Epithelial cell of esophagus (primary cell): ENCODE measurements around the gene ADARB2.

Source experiments
- DNase-seq: peaks from one replicate; pipeline ENCODE4 v3.0.0; 2010; ENCODE audit warnings: low read depth
- H3K4me3 ChIP-seq: 2 replicates; pipeline ENCODE4 v1.5.1; 2011; ENCODE audit warnings: mild to moderate bottlenecking, low read length, control low read depth
- TF ChIP-seq, protein P1 (sequence below): IDR thresholded peaks from 2 replicates; pipeline ENCODE4 v1.5.1; 2011; ENCODE audit warnings: low read depth, mild to moderate bottlenecking, low read length, control low read depth, inconsistent platforms; ENCODE audit not compliant: insufficient read depth; ENCODE audit errors: missing control alignments

The ADARB2 gene

DNA sequence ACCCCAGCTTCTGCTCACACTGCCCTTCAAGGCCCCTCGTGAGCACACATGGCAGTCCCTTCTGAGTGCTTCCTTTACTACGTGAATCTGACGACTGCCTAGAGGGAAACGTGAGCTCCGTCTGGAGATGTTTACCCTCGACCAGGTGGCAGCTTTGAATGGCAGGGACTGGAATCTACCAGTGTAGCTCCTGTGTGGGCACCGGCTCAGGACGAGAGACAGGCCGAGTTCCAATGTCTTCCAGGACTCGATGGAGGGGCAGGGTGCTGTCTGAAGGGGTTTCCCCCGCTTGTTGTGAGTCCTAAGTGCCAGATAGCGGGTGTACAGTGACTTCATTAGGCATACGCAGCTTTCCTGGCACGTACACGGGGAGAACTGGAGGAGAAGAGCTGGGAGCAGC lies 229.9 kb downstream of the ADARB2 start:
- H3K4me3 ChIP-seq, result no peak overlapping the region
- no peak for DNase-seq
- TF ChIP-seq, protein P1, sequence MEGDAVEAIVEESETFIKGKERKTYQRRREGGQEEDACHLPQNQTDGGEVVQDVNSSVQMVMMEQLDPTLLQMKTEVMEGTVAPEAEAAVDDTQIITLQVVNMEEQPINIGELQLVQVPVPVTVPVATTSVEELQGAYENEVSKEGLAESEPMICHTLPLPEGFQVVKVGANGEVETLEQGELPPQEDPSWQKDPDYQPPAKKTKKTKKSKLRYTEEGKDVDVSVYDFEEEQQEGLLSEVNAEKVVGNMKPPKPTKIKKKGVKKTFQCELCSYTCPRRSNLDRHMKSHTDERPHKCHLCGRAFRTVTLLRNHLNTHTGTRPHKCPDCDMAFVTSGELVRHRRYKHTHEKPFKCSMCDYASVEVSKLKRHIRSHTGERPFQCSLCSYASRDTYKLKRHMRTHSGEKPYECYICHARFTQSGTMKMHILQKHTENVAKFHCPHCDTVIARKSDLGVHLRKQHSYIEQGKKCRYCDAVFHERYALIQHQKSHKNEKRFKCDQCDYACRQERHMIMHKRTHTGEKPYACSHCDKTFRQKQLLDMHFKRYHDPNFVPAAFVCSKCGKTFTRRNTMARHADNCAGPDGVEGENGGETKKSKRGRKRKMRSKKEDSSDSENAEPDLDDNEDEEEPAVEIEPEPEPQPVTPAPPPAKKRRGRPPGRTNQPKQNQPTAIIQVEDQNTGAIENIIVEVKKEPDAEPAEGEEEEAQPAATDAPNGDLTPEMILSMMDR, result no peak

DNA sequence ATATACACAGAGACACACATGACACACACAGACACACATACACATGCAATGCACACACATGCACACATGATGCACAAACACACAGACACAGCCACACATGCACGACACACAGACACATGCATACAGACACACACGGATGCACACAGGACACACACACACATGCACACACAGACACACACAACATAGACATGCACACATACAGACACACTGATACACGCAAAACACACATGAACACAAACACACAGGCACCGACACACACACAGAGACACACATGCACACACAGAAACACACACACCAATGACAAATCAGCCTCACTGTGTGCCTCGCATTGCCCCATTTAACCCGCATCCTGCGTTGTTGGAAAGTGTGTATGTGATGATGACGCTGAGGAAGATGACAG lies 232.4 kb downstream of the ADARB2 start:
- TF ChIP-seq, protein P1, result no peak
- DNase-seq, result no peak
- no peak overlapping the region for H3K4me3 ChIP-seq

DNA sequence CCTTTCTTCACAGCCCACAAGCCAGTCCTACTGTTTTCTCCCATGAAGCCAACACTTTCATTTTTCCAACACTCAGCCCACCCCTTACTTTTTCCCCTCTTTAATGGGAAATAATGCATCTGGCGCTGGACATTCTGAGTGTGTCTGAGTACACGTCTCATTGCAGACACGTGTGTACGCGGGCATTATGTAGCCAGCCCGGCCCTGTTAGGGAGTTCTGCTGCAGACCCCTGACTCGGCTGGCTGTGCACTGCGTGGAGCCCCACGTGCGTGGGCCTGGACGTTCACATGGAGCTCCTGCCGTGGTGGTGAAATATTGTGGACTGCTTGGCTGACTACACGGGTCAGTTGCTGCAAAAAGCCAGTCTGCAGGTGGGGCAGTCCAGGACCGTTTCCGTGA lies 233.0 kb downstream of the ADARB2 start:
- TF ChIP-seq, protein P1, result no peak
- H3K4me3 ChIP-seq, result no peak overlapping the region

DNA sequence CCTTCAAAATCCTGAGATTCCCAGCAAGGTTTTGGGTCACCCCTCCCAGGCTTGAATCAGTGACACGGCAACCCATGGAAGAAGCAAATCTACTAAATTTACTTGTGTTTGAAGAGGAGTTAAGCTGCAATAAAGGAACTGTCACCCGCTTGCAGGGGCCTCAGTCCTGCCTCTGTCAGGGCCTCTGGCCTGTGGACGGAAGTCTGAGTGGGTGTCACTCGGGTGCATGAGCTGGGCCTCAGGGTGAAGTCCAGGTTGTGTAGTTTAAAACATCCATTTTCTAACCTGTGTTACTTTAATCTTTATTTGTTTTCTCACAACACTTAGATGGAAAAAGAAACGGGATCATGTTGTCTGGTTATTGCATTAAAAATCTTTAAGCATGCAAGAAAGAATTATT lies 234.9 kb downstream of the ADARB2 start:
- TF ChIP-seq, protein P1, result no peak
- DNase-seq, result no peak
- H3K4me3 ChIP-seq, result no peak overlapping the region

More for the DNA sequence above, 233.0 kb downstream of the ADARB2 start:
- DNase-seq, result no peak

DNA sequence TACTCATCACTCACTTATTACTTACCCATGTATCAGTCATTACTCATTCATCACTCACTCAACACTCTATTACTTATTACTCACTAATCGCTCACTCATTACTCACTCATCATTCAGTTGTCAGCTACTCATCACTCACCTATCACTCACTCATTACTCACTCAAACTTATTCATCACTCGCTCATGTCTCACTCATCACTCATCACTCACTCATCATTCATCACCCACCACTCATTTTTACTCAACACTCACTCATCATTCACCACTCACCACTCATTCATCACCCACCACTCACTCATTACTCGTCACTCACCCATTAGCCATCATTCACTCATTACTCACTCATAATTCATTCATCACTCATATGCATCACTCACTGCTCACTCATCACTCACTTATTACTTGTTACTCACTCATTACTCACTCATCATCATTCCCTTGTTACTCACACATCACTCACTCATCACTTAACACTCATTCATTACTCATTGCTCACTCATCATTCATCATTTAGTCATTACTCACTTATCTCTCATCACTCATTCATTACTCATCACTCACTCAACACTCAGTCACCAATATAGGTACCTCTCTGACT lies 237.9 kb downstream of the ADARB2 start:
- no peak for DNase-seq
- no peak overlapping the region for H3K4me3 ChIP-seq
- TF ChIP-seq, protein P1, result no peak

DNA sequence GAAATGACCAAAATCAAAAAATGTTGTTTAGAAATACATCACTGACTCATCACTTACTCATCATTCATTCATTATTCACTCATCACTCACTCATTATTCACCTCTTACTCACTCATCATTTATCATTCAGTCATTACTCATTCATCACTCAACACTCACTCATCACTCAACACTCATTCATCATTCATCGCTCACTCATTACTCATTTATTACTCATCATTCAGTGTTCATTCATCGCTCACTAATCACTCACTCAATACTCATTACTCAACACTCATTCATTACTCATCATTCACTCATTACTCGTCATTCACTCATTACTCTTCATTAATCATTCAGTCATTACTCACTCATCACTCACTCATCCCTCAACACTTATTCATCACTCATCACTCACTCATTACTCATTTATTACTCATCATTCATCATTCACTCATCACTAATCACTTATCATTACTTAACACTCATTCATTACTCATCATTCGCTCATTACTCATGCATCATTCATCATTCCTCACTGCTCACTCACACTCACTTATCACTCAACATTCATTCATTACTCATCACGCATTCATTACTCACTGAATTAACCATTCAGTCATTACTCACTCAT lies 238.5 kb downstream of the ADARB2 start:
- no peak overlapping the region for H3K4me3 ChIP-seq
- TF ChIP-seq, protein P1, result no peak
- DNase-seq, result no peak
